ENCODE results near the gene DPH7. TPM values are rescaled to one million over a fixed set of nuclear protein-coding genes. Genes with fewer than 3 reads are reported as not detected.

The DPH7 gene
- polyA plus RNA-seq, 1 donor from 2014 or later: 145 TPM

DNA sequence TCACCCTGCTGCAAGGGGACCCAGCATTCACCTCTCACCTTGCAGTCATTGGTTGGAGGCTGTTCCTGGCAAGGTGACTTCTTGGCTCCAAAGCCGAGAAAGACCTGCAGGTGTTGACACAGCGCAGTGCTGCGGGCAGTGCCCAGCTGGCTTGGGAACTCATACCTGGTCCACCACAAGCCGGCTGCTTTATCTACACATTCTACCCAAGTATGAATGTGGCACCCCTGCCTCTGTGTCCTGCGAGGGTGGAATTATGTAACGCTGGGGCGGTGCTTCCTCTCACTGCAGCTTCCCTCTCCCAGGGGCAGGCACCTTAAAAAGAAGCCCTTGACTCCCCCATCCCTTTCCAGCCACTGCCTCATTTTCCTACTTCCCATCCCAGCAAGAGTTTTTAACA is 14.0 kb upstream of the DPH7 start:
- Histone ChIP-seq H3K27ac (ENCODE audit: low read length) (no peak overlapping the region), H3K27me3 (ENCODE audit: insufficient read depth, low read depth, low read length) (no peaks in the 10 kb centered on the region), H3K9ac (ENCODE audit: low read length) (no peak overlapping the region), H3K36me3 (ENCODE audit: insufficient read depth, low read length) (no peaks in the 10 kb centered on the region), H3F3A (ENCODE audit: insufficient read depth, low read length, poor library complexity, severe bottlenecking) (no peaks in the 10 kb centered on the region), H4K20me1 (ENCODE audit: insufficient read depth) (no peaks in the 10 kb centered on the region), H3K4me2 (ENCODE audit: low read length) (no peak overlapping the region), H2AFZ (ENCODE audit: low read depth, low read length) (no peak overlapping the region), H3K9me2 (ENCODE audit: insufficient read depth, low read length) (no peaks in the 10 kb centered on the region), H3K4me3 (ENCODE audit: low read length) (no peak overlapping the region), H3K79me2 (replicated peaks; ENCODE audit: insufficient read depth, low read length) (peaks cover 11% of the 10 kb centered on the region), H3K9me3 (ENCODE audit: low read length) (no peaks in the 10 kb centered on the region)
- no peak for TF ChIP-seq EZH2 (IDR thresholded peaks at IDR 0.05; ENCODE audit: borderline replicate concordance, insufficient read depth, low read length, poor library complexity, severe bottlenecking)
- TF ChIP-seq REST (IDR thresholded peaks at IDR 0.05; ENCODE audit: borderline replicate concordance): no peak
- TF ChIP-seq, protein P1, sequence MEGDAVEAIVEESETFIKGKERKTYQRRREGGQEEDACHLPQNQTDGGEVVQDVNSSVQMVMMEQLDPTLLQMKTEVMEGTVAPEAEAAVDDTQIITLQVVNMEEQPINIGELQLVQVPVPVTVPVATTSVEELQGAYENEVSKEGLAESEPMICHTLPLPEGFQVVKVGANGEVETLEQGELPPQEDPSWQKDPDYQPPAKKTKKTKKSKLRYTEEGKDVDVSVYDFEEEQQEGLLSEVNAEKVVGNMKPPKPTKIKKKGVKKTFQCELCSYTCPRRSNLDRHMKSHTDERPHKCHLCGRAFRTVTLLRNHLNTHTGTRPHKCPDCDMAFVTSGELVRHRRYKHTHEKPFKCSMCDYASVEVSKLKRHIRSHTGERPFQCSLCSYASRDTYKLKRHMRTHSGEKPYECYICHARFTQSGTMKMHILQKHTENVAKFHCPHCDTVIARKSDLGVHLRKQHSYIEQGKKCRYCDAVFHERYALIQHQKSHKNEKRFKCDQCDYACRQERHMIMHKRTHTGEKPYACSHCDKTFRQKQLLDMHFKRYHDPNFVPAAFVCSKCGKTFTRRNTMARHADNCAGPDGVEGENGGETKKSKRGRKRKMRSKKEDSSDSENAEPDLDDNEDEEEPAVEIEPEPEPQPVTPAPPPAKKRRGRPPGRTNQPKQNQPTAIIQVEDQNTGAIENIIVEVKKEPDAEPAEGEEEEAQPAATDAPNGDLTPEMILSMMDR (IDR thresholded peaks at IDR 0.05; ENCODE audit: poor library complexity, severe bottlenecking): no peak
- TF ChIP-seq POLR2AphosphoS5 (IDR thresholded peaks at IDR 0.05): no peak
- no peak for TF ChIP-seq EP300 (conservative IDR thresholded peaks at IDR 0.05; ENCODE audit: poor library complexity, severe bottlenecking)
- TF ChIP-seq RAD21 (conservative IDR thresholded peaks at IDR 0.05): no peak
- no peak for TF ChIP-seq MXI1 (conservative IDR thresholded peaks at IDR 0.05; ENCODE audit: poor library complexity, severe bottlenecking)
- TF ChIP-seq TAF1 (IDR thresholded peaks at IDR 0.05; ENCODE audit: low read depth): no peak
- TF ChIP-seq SMC3 (conservative IDR thresholded peaks at IDR 0.05; ENCODE audit: poor library complexity): no peak

- Histone ChIP-seq H3K9me2 (ENCODE audit: insufficient read depth, low read length) (no peaks in the 10 kb centered on the region), H2AFZ (ENCODE audit: low read depth, low read length) (peak within 1 kb of the TSS; percentile 60), H3K27ac (ENCODE audit: low read length) (peak within 1 kb of the TSS; percentile 58), H3K27me3 (ENCODE audit: insufficient read depth, low read depth, low read length) (no peaks in the 10 kb centered on the region), H3K9me3 (ENCODE audit: low read length) (no peaks in the 10 kb centered on the region), H3K79me2 (replicated peaks; ENCODE audit: insufficient read depth, low read length) (peaks cover 11% of the 10 kb centered on the region), H3K4me3 (ENCODE audit: low read length) (peak within 1 kb of the TSS; percentile 95), H3K4me2 (ENCODE audit: low read length) (peak within 1 kb of the TSS; percentile 82), H3K9ac (ENCODE audit: low read length) (peak within 1 kb of the TSS; percentile 73), H4K20me1 (ENCODE audit: insufficient read depth) (no peaks in the 10 kb centered on the region), H3K36me3 (ENCODE audit: insufficient read depth, low read length) (no peaks in the 10 kb centered on the region), H3F3A (ENCODE audit: insufficient read depth, low read length, poor library complexity, severe bottlenecking) (no peaks in the 10 kb centered on the region)
- TF ChIP-seq RAD21 (conservative IDR thresholded peaks at IDR 0.05) (no peak), SMC3 (conservative IDR thresholded peaks at IDR 0.05; ENCODE audit: poor library complexity) (peak; percentile 16), TAF1 (IDR thresholded peaks at IDR 0.05; ENCODE audit: low read depth) (peak; percentile 81), EZH2 (IDR thresholded peaks at IDR 0.05; ENCODE audit: borderline replicate concordance, insufficient read depth, low read length, poor library complexity, severe bottlenecking) (no peak), POLR2AphosphoS5 (IDR thresholded peaks at IDR 0.05) (peak; percentile 92), EP300 (conservative IDR thresholded peaks at IDR 0.05; ENCODE audit: poor library complexity, severe bottlenecking) (peak; percentile 27), REST (IDR thresholded peaks at IDR 0.05; ENCODE audit: borderline replicate concordance) (peak; percentile 87), MXI1 (conservative IDR thresholded peaks at IDR 0.05; ENCODE audit: poor library complexity, severe bottlenecking) (peak; percentile 91)
- TF ChIP-seq, protein P1 (IDR thresholded peaks at IDR 0.05; ENCODE audit: poor library complexity, severe bottlenecking): no peak
Observed at GRCh38 chr9:137590469-137591383, 12.0 kb upstream of the DPH7 start, which contains the start of gene ZMYND19. Gene ZMYND19 (minus strand): TSS chr9:137590512. CDS start chr9:137590263, 249 bp downstream.

Measured in neural cell (in vitro differentiated cells).